Body of pancreas (tissue), 4 donors: Measurements from ENCODE around the gene ZNG1B.
"Not testable (repeated sequence)": the region's sequence is repeated elsewhere in the genome, so short reads cannot be mapped to it uniquely, and the experiment has no call there.

Experiments
- POLR2A ChIP-seq, 3 donors: fragments of 450-650 bp; IDR thresholded peaks; one replicate each; pipeline ENCODE4 v1.6.1; 2016; ENCODE audit warnings: antibody characterized with exemption in 3 of 3, mild to moderate bottlenecking in 2 of 3
- TF ChIP-seq, protein P1 (sequence below), 7 experiments: fragments of 450-650 bp in 4 of 7; fragments of 200-600 bp in 3 of 7; sonication (generic) in 3 of 7; IDR thresholded peaks; one replicate each; pipeline ENCODE4 v1.5.1; 2016 to 2019; ENCODE audit warnings: antibody characterized with exemption in 7 of 7

DNA sequence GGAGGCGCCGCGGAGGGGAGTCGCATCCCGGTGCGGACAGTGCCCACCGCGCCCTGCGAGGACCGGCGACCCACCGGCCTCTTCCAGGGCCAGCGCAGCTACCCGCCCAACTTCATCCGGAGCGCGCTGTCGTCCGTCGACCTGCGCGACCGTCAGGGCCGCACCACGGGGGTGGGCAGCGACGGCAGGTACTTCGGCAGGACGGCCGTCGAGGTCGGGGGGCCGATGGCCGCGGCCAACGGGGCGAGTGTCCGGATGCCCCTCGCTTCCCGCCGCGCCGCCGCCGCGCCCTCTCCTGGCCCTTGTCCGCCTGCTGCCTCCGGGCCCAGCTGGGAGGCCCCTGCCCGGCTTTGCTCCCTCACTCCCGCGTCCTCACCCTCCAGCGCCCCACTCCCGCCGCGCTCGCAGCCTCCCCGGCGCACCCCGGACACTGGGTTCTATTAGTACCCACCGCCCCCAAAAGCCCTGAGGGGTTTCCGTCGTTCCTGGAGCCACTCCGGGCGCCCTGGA, 104.5 kb downstream of the ZNG1B start:
- TF ChIP-seq POLR2A (IDR thresholded peaks at IDR 0.05), result not testable (repeated sequence)
- TF ChIP-seq, protein P1, sequence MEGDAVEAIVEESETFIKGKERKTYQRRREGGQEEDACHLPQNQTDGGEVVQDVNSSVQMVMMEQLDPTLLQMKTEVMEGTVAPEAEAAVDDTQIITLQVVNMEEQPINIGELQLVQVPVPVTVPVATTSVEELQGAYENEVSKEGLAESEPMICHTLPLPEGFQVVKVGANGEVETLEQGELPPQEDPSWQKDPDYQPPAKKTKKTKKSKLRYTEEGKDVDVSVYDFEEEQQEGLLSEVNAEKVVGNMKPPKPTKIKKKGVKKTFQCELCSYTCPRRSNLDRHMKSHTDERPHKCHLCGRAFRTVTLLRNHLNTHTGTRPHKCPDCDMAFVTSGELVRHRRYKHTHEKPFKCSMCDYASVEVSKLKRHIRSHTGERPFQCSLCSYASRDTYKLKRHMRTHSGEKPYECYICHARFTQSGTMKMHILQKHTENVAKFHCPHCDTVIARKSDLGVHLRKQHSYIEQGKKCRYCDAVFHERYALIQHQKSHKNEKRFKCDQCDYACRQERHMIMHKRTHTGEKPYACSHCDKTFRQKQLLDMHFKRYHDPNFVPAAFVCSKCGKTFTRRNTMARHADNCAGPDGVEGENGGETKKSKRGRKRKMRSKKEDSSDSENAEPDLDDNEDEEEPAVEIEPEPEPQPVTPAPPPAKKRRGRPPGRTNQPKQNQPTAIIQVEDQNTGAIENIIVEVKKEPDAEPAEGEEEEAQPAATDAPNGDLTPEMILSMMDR (IDR thresholded peaks at IDR 0.05), result not testable (repeated sequence)
